GM10248 (cell line): Measurements from ENCODE around the gene SLC38A2.

ENCODE experiments used
- CTCF ChIA-PET: fragments of 300-600 bp; sonication (Branson Sonifier 250); formaldehyde crosslinking; extraction: SDS; loops from one replicate; lab custom pipeline; 2021; ENCODE audit warnings: antibody characterized with exemption; lab: Yijun Ruan, JAX
- POLR2A ChIA-PET: fragments of 350-650 bp; sonication (Branson Sonifier 250); formaldehyde crosslinking; extraction: SDS; loops from one replicate; lab custom pipeline; 2020; ENCODE audit warnings: antibody characterized with exemption; lab: Yijun Ruan, JAX
- DNase-seq: peaks from one replicate; pipeline ENCODE4 v3.0.0; 2012; ENCODE audit errors: extremely low spot score
- TF ChIP-seq, protein P1 (sequence below): IDR thresholded peaks from 2 replicates; pipeline ENCODE4 v1.5.1; 2012; ENCODE audit warnings: mild to moderate bottlenecking, low read depth; ENCODE audit errors: extremely low read depth, missing control alignments, control extremely low read depth

The SLC38A2 gene

GRCh38 chr12:46374310-46374709, 1.7 kb upstream of the SLC38A2 start:
- POLR2A ChIA-PET, result no interaction called here
- TF ChIP-seq, protein P1, sequence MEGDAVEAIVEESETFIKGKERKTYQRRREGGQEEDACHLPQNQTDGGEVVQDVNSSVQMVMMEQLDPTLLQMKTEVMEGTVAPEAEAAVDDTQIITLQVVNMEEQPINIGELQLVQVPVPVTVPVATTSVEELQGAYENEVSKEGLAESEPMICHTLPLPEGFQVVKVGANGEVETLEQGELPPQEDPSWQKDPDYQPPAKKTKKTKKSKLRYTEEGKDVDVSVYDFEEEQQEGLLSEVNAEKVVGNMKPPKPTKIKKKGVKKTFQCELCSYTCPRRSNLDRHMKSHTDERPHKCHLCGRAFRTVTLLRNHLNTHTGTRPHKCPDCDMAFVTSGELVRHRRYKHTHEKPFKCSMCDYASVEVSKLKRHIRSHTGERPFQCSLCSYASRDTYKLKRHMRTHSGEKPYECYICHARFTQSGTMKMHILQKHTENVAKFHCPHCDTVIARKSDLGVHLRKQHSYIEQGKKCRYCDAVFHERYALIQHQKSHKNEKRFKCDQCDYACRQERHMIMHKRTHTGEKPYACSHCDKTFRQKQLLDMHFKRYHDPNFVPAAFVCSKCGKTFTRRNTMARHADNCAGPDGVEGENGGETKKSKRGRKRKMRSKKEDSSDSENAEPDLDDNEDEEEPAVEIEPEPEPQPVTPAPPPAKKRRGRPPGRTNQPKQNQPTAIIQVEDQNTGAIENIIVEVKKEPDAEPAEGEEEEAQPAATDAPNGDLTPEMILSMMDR, result no peak
- no peak for DNase-seq
- CTCF ChIA-PET, result no interaction called here

DNA sequence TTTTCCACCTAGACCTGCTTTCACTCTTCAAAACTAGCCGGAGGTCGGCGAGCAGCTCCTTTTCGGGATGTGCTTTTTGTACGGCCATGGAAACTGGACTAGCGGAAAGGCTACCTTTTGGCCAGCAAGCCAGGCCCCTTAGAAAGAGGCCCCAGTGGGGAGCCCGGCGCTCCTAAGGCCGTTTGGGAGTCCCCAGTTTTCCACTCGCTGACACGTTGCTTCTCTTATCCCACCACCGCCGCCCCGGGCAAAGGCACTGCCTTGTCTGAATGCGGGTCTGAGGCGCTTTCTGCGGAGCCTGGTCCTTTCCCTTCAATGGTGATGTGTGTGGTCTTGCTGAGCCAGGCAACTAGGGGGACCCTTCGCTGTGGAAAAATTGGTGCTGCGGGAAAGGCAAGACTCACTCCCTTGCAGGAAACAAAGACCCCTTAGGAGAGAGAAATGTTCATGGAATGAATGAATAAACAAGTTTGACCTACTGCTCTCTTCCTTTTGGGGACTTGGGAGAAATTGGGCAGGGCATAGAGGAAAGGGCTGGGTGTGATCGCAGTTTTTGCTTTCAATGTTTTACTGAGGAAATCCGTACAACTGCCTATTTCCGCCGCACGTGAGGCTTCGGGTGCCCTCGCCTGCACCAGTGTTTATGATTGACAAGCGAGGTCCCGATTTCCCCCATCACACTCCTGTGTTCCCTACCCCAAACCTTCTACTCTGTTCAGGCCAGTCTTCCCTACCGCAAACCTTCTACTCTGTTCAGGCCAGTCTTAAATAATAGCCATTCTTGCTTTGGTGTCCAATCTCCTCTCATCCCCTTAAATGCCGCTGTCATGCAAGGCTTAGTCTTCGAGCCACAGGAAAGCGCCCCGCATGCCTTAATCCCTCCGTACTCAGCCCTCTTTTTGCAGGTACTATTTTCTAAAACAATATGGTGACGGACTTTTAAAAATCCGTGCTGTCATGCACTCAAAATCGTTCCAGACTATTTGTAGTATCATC, 1.0 kb upstream of the SLC38A2 start:
- peak; percentile 31 for DNase-seq
- POLR2A ChIA-PET, result no interaction called here
- CTCF ChIA-PET, result no interaction called here
- TF ChIP-seq, protein P1, result no peak

DNA sequence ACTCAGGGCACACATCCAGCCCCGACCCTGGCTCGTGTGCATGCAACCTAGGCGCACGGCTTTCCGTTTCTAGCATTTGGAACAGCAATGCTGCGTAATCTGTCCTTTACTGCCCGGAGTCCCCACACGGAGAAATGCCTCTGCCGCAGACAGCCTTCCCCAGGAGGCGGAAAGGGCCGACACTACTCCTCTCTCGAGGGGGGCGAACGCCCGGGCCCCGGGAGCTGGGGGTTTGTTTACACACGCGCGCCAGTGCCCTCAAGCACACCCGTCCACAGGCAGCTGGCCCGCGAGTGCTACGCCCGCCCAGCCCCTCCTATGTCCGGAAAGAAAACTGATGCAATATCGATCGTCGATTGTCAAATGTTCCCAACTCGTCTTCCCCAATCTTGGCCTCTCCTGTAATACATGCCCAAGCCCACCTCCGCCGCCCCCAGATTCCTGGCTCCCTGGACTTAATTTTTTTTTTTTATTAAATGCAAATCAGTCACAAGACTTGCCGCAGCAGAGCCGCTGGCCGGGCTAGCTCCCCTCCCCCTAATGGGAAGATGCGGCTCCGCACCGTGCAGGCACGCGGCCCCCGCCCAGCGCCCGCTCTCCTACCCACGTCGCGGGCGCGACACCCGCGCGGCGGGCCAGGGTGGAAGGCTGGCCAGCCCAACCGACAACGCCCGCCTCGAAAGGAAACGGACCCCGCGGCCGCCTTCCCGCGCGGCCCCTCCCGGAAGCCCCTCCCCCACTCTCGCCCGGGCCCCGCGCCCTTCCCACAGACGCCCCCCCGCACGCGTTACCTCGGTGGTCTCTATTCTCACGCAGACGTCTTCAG, 642 bp downstream of the SLC38A2 start:
- ChIA-PET POLR2A (interaction anchor here (1.1 to 2.7 kb wide), 3 partner anchors 12 to 15 kb away, joined by 3 to 14 read pairs (median 10); no protein-coding TSS in a partner anchor), CTCF (no interaction called here)
- TF ChIP-seq, protein P1, result no peak
- DNase-seq, result peak; percentile 49

DNA sequence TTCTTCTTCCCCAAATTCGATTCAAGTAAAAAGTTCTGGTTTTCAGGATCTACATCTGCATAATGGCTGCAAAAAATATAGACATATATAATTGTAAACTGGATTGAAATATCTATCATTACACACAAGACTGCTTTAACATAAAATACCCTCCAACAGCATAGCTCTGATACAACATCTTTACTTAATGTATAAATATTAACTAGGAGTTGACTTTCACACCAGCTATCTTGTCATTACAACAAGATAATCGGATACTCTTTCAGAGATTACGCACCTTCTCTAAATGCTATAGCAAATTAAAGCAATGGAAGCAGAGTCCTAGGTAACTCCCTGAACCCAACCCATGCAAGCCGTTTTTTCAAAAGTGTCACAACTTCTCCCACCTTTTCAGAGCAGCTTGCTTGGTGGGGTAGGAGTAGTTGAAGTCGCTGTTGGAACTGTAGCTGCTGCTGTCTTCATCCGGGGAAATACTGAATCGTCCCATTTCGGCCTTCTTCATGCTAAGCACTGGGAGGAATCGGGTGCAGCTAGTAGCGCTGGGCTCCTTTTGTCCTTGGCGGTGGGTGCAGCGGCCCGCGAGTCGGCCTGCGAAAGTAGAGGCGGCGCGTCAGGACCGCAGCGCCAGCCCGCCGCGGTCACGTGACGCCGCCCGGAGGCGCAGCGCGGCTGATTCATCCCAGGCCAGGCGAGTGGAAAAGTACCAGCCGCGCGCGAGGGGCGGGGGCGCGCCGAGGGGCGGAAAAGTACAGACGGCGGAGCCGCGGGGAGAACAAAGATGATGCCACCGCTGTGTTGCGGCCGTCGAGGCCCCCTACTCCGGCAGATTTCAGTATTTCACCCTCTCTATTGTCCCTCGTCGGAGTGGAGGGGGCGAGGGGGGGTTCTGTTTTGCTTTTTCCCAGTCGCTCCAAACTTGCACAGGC, 1.5 kb downstream of the SLC38A2 start:
- POLR2A ChIA-PET, result interaction anchor here (1.3 to 2.7 kb wide), 2 partner anchors 12 to 16 kb away, joined by 3 to 14 read pairs; no protein-coding TSS in a partner anchor
- TF ChIP-seq, protein P1, result peak; percentile 24
- peak; percentile 90 for DNase-seq
- CTCF ChIA-PET, result interaction anchor here (1.1 kb wide), 1 partner anchor 20 kb away, joined by 3 read pairs; no protein-coding TSS in a partner anchor

DNA sequence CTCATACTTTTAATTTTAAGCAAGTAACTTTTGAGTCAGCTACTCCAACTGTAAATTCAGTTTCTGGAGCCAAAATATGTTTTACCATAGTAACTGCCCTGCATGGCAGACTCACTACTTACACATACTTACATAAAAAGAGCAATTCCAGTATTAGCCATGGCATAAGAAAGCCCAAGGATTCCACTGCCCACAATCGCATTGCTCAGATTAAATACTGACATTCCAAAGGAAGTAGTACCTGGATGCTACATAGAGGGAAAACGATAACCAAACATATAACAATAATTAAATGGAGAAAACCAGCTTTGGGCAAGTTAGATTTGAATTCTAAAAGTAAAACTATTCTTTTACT, 2.2 kb downstream of the SLC38A2 start:
- POLR2A ChIA-PET, result interaction anchor here (2.7 kb wide), 1 partner anchor 17 kb away, joined by 14 read pairs; no protein-coding TSS in a partner anchor
- CTCF ChIA-PET, result interaction anchor here (0.9 to 1.1 kb wide), 2 partner anchors 20 to 379 kb away, joined by 3 read pairs; no protein-coding TSS in a partner anchor
- DNase-seq, result no peak
- TF ChIP-seq, protein P1, result no peak
